HG02759 (cell line): ENCODE results near the gene SEBOX.

ENCODE experiments used
- ATAC-seq: cut with Tn5 transposase; IDR thresholded peaks from one replicate; pipeline ENCODE4 v1.9.1; 2021; ENCODE audit warnings: mild to moderate bottlenecking, moderate library complexity; ENCODE audit not compliant: unreplicated experiment

The SEBOX gene

GRCh38 chr17:28320215-28321061 is 44.6 kb downstream of the SEBOX start:
- ATAC-seq, result no peak

GRCh38 chr17:28319598-28319935 is 45.4 kb downstream of the SEBOX start:
- no peak for ATAC-seq

GRCh38 chr17:28318759-28319597 is 46.0 kb downstream of the SEBOX start, which contains the start of gene TMEM97:
Gene TMEM97 (plus strand): TSS chr17:28319200. CDS start chr17:28319240, 40 bp downstream.
- peak; percentile 96 for ATAC-seq

GRCh38 chr17:28317966-28318758 is 46.8 kb downstream of the SEBOX start:
- peak; percentile 22 for ATAC-seq

- ATAC-seq, result no peak
Measured at GRCh38 chr17:28317099-28317965, 47.7 kb downstream of the SEBOX start.

GRCh38 chr17:28315846-28316705 is 48.9 kb downstream of the SEBOX start:
- no peak for ATAC-seq

- ATAC-seq, result no peak
Measured at GRCh38 chr17:28313841-28314240, 51.2 kb downstream of the SEBOX start.
